Measurements from ENCODE around the gene PPP1R16B. TPM values are rescaled to one million over a fixed set of nuclear protein-coding genes. Genes with fewer than 3 reads are reported as not detected.
A peak's percentile ranks its signal among the peaks of the same experiment; 100 is the strongest.

Gene PPP1R16B
- total and polyA plus RNA-seq, 9 donors, result 4.0 to 5.9 (median 5.1) TPM

GRCh38 chr20:38917657-38918056 is 112.2 kb downstream of the PPP1R16B start:
- DNase-seq, result no peak
- no peaks in the 10 kb centered on the region for H3K4me1 ChIP-seq (ENCODE audit: control insufficient read depth, insufficient read depth, low read length)
- 78% methylated on average over 3 of the region's 4 CpGs for WGBS (ENCODE audit: insufficient coverage)
- no peak overlapping the region for H3K4me3 ChIP-seq (ENCODE audit: low read length)
- peaks cover 16% of the 10 kb centered on the region for H3K27me3 ChIP-seq (ENCODE audit: control insufficient read depth, insufficient read depth, low read length)
- no peaks in the 10 kb centered on the region for H3K36me3 ChIP-seq (ENCODE audit: control insufficient read depth, insufficient read depth, low read length)
- H3K27ac ChIP-seq (ENCODE audit: low read length), result no peak overlapping the region
- no peaks in the 10 kb centered on the region for H3K9me3 ChIP-seq (replicated peaks; ENCODE audit: control insufficient read depth, low read depth, low read length)

- 92% methylated on average over 18 of the region's 19 CpGs for WGBS (ENCODE audit: insufficient coverage)
- no peaks in the 10 kb centered on the region for H3K4me1 ChIP-seq (ENCODE audit: control insufficient read depth, insufficient read depth, low read length)
- no peaks in the 10 kb centered on the region for H3K36me3 ChIP-seq (ENCODE audit: control insufficient read depth, insufficient read depth, low read length)
Measured at GRCh38 chr20:38918172-38918571, 112.7 kb downstream of the PPP1R16B start.

GRCh38 chr20:38919683-38920082 is 114.2 kb downstream of the PPP1R16B start:
- WGBS (ENCODE audit: insufficient coverage), result 40% methylated on average over 1 of the region's 7 CpGs
- no peaks in the 10 kb centered on the region for H3K36me3 ChIP-seq (ENCODE audit: control insufficient read depth, insufficient read depth, low read length)
- H3K27ac ChIP-seq (ENCODE audit: low read length), result no peak overlapping the region
- no peak overlapping the region for H3K4me3 ChIP-seq (ENCODE audit: low read length)
- no peaks in the 10 kb centered on the region for H3K4me1 ChIP-seq (ENCODE audit: control insufficient read depth, insufficient read depth, low read length)
- DNase-seq, result no peak
- H3K27me3 ChIP-seq (ENCODE audit: control insufficient read depth, insufficient read depth, low read length), result peaks cover 14% of the 10 kb centered on the region
- no peaks in the 10 kb centered on the region for H3K9me3 ChIP-seq (replicated peaks; ENCODE audit: control insufficient read depth, low read depth, low read length)

More at GRCh38 chr20:38918172-38918571, 112.7 kb downstream of the PPP1R16B start:
- H3K9me3 ChIP-seq (replicated peaks; ENCODE audit: control insufficient read depth, low read depth, low read length), result no peaks in the 10 kb centered on the region
- H3K27me3 ChIP-seq (ENCODE audit: control insufficient read depth, insufficient read depth, low read length), result peaks cover 16% of the 10 kb centered on the region
- H3K27ac ChIP-seq (ENCODE audit: low read length), result no peak overlapping the region
- no peak overlapping the region for H3K4me3 ChIP-seq (ENCODE audit: low read length)
- no peak for DNase-seq

- Histone ChIP-seq H3K27ac (ENCODE audit: low read length) (no peak overlapping the region), H3K4me3 (ENCODE audit: low read length) (no peak overlapping the region), H3K27me3 (ENCODE audit: control insufficient read depth, insufficient read depth, low read length) (peaks cover 14% of the 10 kb centered on the region), H3K4me1 (ENCODE audit: control insufficient read depth, insufficient read depth, low read length) (no peaks in the 10 kb centered on the region), H3K36me3 (ENCODE audit: control insufficient read depth, insufficient read depth, low read length) (no peaks in the 10 kb centered on the region), H3K9me3 (replicated peaks; ENCODE audit: control insufficient read depth, low read depth, low read length) (no peaks in the 10 kb centered on the region)
- no peak for DNase-seq
- WGBS (ENCODE audit: insufficient coverage), result 41% methylated on average over 2 of the region's 3 CpGs
Measured at GRCh38 chr20:38920411-38920810, 114.9 kb downstream of the PPP1R16B start.

GRCh38 chr20:38920851-38921250 is 115.4 kb downstream of the PPP1R16B start:
- Histone ChIP-seq H3K4me1 (ENCODE audit: control insufficient read depth, insufficient read depth, low read length) (no peaks in the 10 kb centered on the region), H3K36me3 (ENCODE audit: control insufficient read depth, insufficient read depth, low read length) (no peaks in the 10 kb centered on the region), H3K27me3 (ENCODE audit: control insufficient read depth, insufficient read depth, low read length) (peaks cover 14% of the 10 kb centered on the region), H3K27ac (ENCODE audit: low read length) (no peak overlapping the region), H3K4me3 (ENCODE audit: low read length) (no peak overlapping the region), H3K9me3 (replicated peaks; ENCODE audit: control insufficient read depth, low read depth, low read length) (no peaks in the 10 kb centered on the region)
- no peak for DNase-seq
- WGBS (ENCODE audit: insufficient coverage), result 75% methylated on average over 8 of the region's 9 CpGs

- Histone ChIP-seq H3K4me3 (ENCODE audit: low read length) (no peak overlapping the region), H3K27ac (ENCODE audit: low read length) (no peak overlapping the region), H3K4me1 (ENCODE audit: control insufficient read depth, insufficient read depth, low read length) (peaks cover 19% of the 10 kb centered on the region), H3K36me3 (ENCODE audit: control insufficient read depth, insufficient read depth, low read length) (no peaks in the 10 kb centered on the region), H3K9me3 (replicated peaks; ENCODE audit: control insufficient read depth, low read depth, low read length) (no peaks in the 10 kb centered on the region), H3K27me3 (ENCODE audit: control insufficient read depth, insufficient read depth, low read length) (peaks cover 3% of the 10 kb centered on the region)
- 100% methylated on average over 1 of the region's 2 CpGs for WGBS (ENCODE audit: insufficient coverage)
- no peak for DNase-seq
Measured at GRCh38 chr20:38924718-38925117, 119.2 kb downstream of the PPP1R16B start.

GRCh38 chr20:38926142-38926933 is 120.8 kb downstream of the PPP1R16B start, which contains the start of gene FAM83D:
TSS of gene FAM83D (plus strand) at chr20:38926417. CDS start at chr20:38926443, 26 bp downstream.
- peak within 1 kb of the TSS; percentile 61 for H3K4me3 ChIP-seq (ENCODE audit: low read length)
- peak; percentile 98 for DNase-seq
- no peak within 1 kb of the TSS for H3K27ac ChIP-seq (ENCODE audit: low read length)
- H3K27me3 ChIP-seq (ENCODE audit: control insufficient read depth, insufficient read depth, low read length), result no peaks in the 10 kb centered on the region
- peaks cover 5% of the 10 kb centered on the region for H3K36me3 ChIP-seq (ENCODE audit: control insufficient read depth, insufficient read depth, low read length)
- peaks cover 19% of the 10 kb centered on the region for H3K4me1 ChIP-seq (ENCODE audit: control insufficient read depth, insufficient read depth, low read length)
- WGBS (ENCODE audit: insufficient coverage), result under 1% methylated on average over 95 of the region's 95 CpGs
- H3K9me3 ChIP-seq (replicated peaks; ENCODE audit: control insufficient read depth, low read depth, low read length), result no peaks in the 10 kb centered on the region

- DNase-seq, result peak; percentile 33
Measured at GRCh38 chr20:38926934-38927616, 121.6 kb downstream of the PPP1R16B start.

GRCh38 chr20:38927902-38928578 is 122.5 kb downstream of the PPP1R16B start:
- no peaks in the 10 kb centered on the region for H3K9me3 ChIP-seq (replicated peaks; ENCODE audit: control insufficient read depth, low read depth, low read length)
- DNase-seq, result peak; percentile 7
- H3K4me3 ChIP-seq (ENCODE audit: low read length), result peak overlapping the region; percentile 61
- H3K4me1 ChIP-seq (ENCODE audit: control insufficient read depth, insufficient read depth, low read length), result peaks cover 19% of the 10 kb centered on the region
- H3K27ac ChIP-seq (ENCODE audit: low read length), result no peak overlapping the region
- H3K36me3 ChIP-seq (ENCODE audit: control insufficient read depth, insufficient read depth, low read length), result peaks cover 7% of the 10 kb centered on the region
- no peaks in the 10 kb centered on the region for H3K27me3 ChIP-seq (ENCODE audit: control insufficient read depth, insufficient read depth, low read length)
- WGBS (ENCODE audit: insufficient coverage), result 63% methylated on average over 3 of the region's 5 CpGs

More at GRCh38 chr20:38926934-38927616, 121.6 kb downstream of the PPP1R16B start:
- Histone ChIP-seq H3K9me3 (replicated peaks; ENCODE audit: control insufficient read depth, low read depth, low read length) (no peaks in the 10 kb centered on the region), H3K4me3 (ENCODE audit: low read length) (peak overlapping the region; percentile 61), H3K27ac (ENCODE audit: low read length) (no peak overlapping the region), H3K36me3 (ENCODE audit: control insufficient read depth, insufficient read depth, low read length) (peaks cover 7% of the 10 kb centered on the region), H3K27me3 (ENCODE audit: control insufficient read depth, insufficient read depth, low read length) (no peaks in the 10 kb centered on the region), H3K4me1 (ENCODE audit: control insufficient read depth, insufficient read depth, low read length) (peaks cover 19% of the 10 kb centered on the region)
- 0% methylated on average over 18 of the region's 27 CpGs for WGBS (ENCODE audit: insufficient coverage)

GRCh38 chr20:38930242-38930569 is 124.7 kb downstream of the PPP1R16B start:
- no CpG with 5 or more reads among the region's 1 CpG for WGBS (ENCODE audit: insufficient coverage)
- Histone ChIP-seq H3K4me3 (ENCODE audit: low read length) (no peak overlapping the region), H3K9me3 (replicated peaks; ENCODE audit: control insufficient read depth, low read depth, low read length) (no peaks in the 10 kb centered on the region), H3K27me3 (ENCODE audit: control insufficient read depth, insufficient read depth, low read length) (no peaks in the 10 kb centered on the region), H3K36me3 (ENCODE audit: control insufficient read depth, insufficient read depth, low read length) (peaks cover 7% of the 10 kb centered on the region), H3K27ac (ENCODE audit: low read length) (no peak overlapping the region), H3K4me1 (ENCODE audit: control insufficient read depth, insufficient read depth, low read length) (peaks cover 19% of the 10 kb centered on the region)
- no peak for DNase-seq

Data from muscle of leg (tissue), 11 donors.